Measurements from ENCODE around the gene MTUS2.

The MTUS2 gene

GRCh38 chr13:29115842-29116241, 295.7 kb downstream of the MTUS2 start:
- DNase-seq: no peak

GRCh38 chr13:29117663-29118062, 297.5 kb downstream of the MTUS2 start:
- DNase-seq: no peak

GRCh38 chr13:29118471-29118870, 298.3 kb downstream of the MTUS2 start:
- no peak for DNase-seq

- DNase-seq: no peak
These were observed 305.2 kb downstream of the MTUS2 start for GRCh38 chr13:29125191-29125933.

GRCh38 chr13:29125934-29126424, 305.8 kb downstream of the MTUS2 start:
- DNase-seq: no peak

- no peak for DNase-seq
These were observed 309.5 kb downstream of the MTUS2 start for GRCh38 chr13:29129616-29130015.

- no peak for DNase-seq
These were observed 311.0 kb downstream of the MTUS2 start for GRCh38 chr13:29131159-29131558.

GRCh38 chr13:29131881-29132668, 311.9 kb downstream of the MTUS2 start:
- DNase-seq: no peak

- DNase-seq: no peak
These were observed 316.2 kb downstream of the MTUS2 start for GRCh38 chr13:29136341-29136740.

GRCh38 chr13:29137016-29137415, 316.9 kb downstream of the MTUS2 start:
- no peak for DNase-seq

GRCh38 chr13:29137995-29138394, 317.9 kb downstream of the MTUS2 start:
- DNase-seq: no peak

- DNase-seq: no peak
These were observed 320.1 kb downstream of the MTUS2 start for GRCh38 chr13:29140277-29140676.

GRCh38 chr13:29143847-29144246, 323.7 kb downstream of the MTUS2 start:
- DNase-seq: no peak

GRCh38 chr13:29154390-29154789, 334.3 kb downstream of the MTUS2 start:
- no peak for DNase-seq

GRCh38 chr13:29156136-29156535, 336.0 kb downstream of the MTUS2 start:
- DNase-seq: no peak

GRCh38 chr13:29159871-29160270, 339.7 kb downstream of the MTUS2 start:
- DNase-seq: no peak

- DNase-seq: no peak
These were observed 340.7 kb downstream of the MTUS2 start for GRCh38 chr13:29160862-29161261.

GRCh38 chr13:29161676-29162075, 341.5 kb downstream of the MTUS2 start:
- no peak for DNase-seq

- DNase-seq: no peak
These were observed 342.6 kb downstream of the MTUS2 start for GRCh38 chr13:29162638-29163235.

GRCh38 chr13:29164116-29164515, 344.0 kb downstream of the MTUS2 start:
- DNase-seq: no peak

GRCh38 chr13:29165216-29165615, 345.1 kb downstream of the MTUS2 start:
- DNase-seq: no peak

- DNase-seq: peak in 1 of 2 donors; percentile 37
These were observed 345.7 kb downstream of the MTUS2 start for GRCh38 chr13:29165840-29166239.

GRCh38 chr13:29170436-29171082, 350.4 kb downstream of the MTUS2 start:
- DNase-seq: no peak
